PFSK-1 (cell line): Measurements from ENCODE around the gene NFE2L3.

Experiments used
- FOXP2 ChIP-seq: optimal IDR thresholded peaks from 2 replicates; pipeline ENCODE3; 2011; ENCODE audit warnings: borderline replicate concordance, control low read depth, inconsistent platforms; ENCODE audit not compliant: insufficient read depth; ENCODE audit errors: extremely low read length, extremely low read depth
- POLR2AphosphoS5 ChIP-seq: IDR thresholded peaks from 2 replicates; pipeline ENCODE4 v1.6.1; 2012; ENCODE audit warnings: low read depth, mild to moderate bottlenecking, control low read depth, low read length, moderate library complexity
- REST ChIP-seq, 2 experiments: IDR thresholded peaks; 2 replicates each; pipeline versions ENCODE4 v1.6.1 to v1.8.0; 2011 to 2012; ENCODE audit warnings: low read depth in 2 of 2, low read length in 2 of 2, control low read depth in 1 of 2, inconsistent platforms in 1 of 2, mild to moderate bottlenecking in 1 of 2, moderate library complexity in 1 of 2; ENCODE audit not compliant: insufficient read depth in 1 of 2
- SIN3A ChIP-seq: IDR thresholded peaks from 2 replicates; pipeline ENCODE4 v1.6.1; 2012; ENCODE audit warnings: mild to moderate bottlenecking, low read length, moderate library complexity, borderline replicate concordance; ENCODE audit not compliant: insufficient read depth
- TAF1 ChIP-seq: IDR thresholded peaks from 2 replicates; pipeline ENCODE4 v1.6.1; 2012; ENCODE audit warnings: low read length, control low read depth, borderline replicate concordance; ENCODE audit not compliant: insufficient read depth

NFE2L3 gene

GRCh38 chr7:26233902-26234511, 82.0 kb downstream of the NFE2L3 start:
- TF ChIP-seq REST (IDR thresholded peaks at IDR 0.05; ENCODE audit: insufficient read depth in 1 of 2, low read depth in 2 of 2, low read length in 2 of 2) (no peak), TAF1 (no peak), POLR2AphosphoS5 (no peak), FOXP2 (no peak), SIN3A (no peak)
